Measurements from ENCODE around the gene TUBGCP2. TPM values are rescaled to one million over a fixed set of nuclear protein-coding genes. Genes with fewer than 3 reads are reported as not detected.

The TUBGCP2 gene
- total RNA-seq, 3 donors from 2014 or later, result 48.1 to 63.4 (median 58.8) TPM

DNA sequence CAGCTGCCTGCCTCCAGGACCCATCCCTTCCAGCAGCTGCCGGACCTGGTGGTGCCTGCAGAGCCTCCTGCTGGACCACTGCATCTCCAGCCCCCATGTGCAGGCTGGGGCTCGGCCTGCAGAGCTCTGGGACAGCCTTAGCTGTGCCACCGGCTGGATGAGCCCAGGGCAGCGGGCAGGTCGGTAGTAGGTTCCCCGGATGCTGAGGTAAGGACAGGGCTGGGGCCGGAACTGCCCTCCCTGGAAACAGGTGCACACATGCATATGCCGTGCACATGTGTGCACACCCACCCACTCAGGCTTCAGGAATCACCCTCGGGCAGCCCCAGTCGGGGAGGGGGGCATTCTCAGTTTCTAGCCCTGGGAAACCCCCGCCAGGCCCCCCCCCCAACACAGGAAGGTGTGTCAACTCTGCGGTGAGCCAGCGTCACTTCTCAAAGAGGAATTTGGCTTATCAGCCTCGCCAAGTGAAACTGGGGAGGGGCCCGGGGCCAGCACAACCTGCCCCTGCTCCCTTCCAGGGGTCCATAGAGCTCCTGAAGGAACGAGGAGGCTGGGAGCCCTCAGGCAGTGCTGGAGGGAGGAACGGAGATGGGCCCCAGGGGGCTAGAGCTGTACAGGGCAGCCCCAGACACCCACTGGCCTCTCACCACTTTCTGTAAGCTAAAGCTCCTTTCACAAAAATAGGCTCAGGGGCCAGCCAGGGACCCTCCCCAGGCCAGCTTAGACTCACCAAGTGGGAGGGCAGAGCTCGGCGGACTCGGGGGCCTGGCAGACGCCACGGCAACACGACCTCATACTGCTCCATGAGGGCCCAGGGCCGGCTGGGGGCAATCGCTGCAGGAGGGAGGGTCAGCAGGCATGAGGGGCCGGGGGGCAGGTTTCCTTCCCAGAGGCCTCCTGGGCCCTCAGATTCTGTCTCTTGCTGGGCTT is 33.7 kb downstream of the TUBGCP2 start:
- no peak for TF ChIP-seq CTCF (IDR thresholded peaks at IDR 0.05)
- ATAC-seq (peak; percentile 33), DNase-seq (peak; percentile 44 to 80 (median 55))
- Histone ChIP-seq H3K9me3 (no peaks in the 10 kb centered on the region), H3K36me3 (ENCODE audit: low read depth) (no peaks in the 10 kb centered on the region), H3K4me3 (no peak overlapping the region), H3K4me1 (ENCODE audit: low read depth) (peaks cover 8% of the 10 kb centered on the region)
- intact Hi-C loops (cut with DNase I, micrococcal nuclease), result no loop called here

- Histone ChIP-seq H3K9me3 (no peaks in the 10 kb centered on the region), H3K36me3 (ENCODE audit: low read depth) (no peaks in the 10 kb centered on the region), H3K4me1 (ENCODE audit: low read depth) (peaks cover 8% of the 10 kb centered on the region), H3K4me3 (no peak overlapping the region)
- DNase-seq (no peak), ATAC-seq (no peak)
- intact Hi-C loops (cut with DNase I, micrococcal nuclease), result no loop called here
- no peak for TF ChIP-seq CTCF (IDR thresholded peaks at IDR 0.05)
Observed at GRCh38 chr10:133273534-133274143, 35.0 kb downstream of the TUBGCP2 start.

DNA sequence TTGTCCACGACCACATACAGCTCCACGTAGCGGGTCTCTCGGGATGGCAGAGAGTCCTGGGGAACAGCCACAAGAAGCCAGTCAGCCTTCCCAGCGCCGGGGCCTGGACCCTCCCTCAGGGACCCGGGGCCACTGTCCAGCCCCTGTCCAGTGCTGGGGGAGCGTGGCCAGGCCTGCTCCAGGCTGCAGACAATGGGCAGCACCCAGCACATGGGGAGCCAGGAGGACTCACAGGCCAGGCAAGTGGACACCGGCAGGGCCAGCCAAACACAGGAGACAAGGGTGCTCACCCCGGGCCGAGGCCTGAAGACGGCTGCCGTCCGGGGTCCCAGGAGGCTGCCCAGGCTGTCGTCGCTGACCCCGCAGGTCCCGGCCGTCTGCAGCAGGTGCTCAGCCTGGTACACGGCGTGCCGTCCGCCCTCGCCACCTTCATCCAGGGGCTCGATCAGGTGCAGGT is 35.7 kb downstream of the TUBGCP2 start:
- no peaks in the 10 kb centered on the region for H3K9me3 ChIP-seq
- ATAC-seq (no peak), DNase-seq (no peak)
- TF ChIP-seq CTCF (IDR thresholded peaks at IDR 0.05), result no peak
- H3K36me3 ChIP-seq (ENCODE audit: low read depth), result no peaks in the 10 kb centered on the region
- intact Hi-C loops (cut with DNase I, micrococcal nuclease), result no loop called here
- H3K4me3 ChIP-seq, result no peak overlapping the region
- H3K4me1 ChIP-seq (ENCODE audit: low read depth), result peaks cover 7% of the 10 kb centered on the region

- Histone ChIP-seq H3K4me1 (ENCODE audit: low read depth) (peaks cover 6% of the 10 kb centered on the region), H3K9me3 (no peaks in the 10 kb centered on the region), H3K4me3 (no peak overlapping the region), H3K36me3 (ENCODE audit: low read depth) (no peaks in the 10 kb centered on the region)
- no peak for DNase-seq
- no peak for ATAC-seq
- intact Hi-C loops (cut with DNase I, micrococcal nuclease), result no loop called here
- TF ChIP-seq CTCF (IDR thresholded peaks at IDR 0.05), result no peak
Observed at GRCh38 chr10:133272301-133272963, 36.2 kb downstream of the TUBGCP2 start.

DNA sequence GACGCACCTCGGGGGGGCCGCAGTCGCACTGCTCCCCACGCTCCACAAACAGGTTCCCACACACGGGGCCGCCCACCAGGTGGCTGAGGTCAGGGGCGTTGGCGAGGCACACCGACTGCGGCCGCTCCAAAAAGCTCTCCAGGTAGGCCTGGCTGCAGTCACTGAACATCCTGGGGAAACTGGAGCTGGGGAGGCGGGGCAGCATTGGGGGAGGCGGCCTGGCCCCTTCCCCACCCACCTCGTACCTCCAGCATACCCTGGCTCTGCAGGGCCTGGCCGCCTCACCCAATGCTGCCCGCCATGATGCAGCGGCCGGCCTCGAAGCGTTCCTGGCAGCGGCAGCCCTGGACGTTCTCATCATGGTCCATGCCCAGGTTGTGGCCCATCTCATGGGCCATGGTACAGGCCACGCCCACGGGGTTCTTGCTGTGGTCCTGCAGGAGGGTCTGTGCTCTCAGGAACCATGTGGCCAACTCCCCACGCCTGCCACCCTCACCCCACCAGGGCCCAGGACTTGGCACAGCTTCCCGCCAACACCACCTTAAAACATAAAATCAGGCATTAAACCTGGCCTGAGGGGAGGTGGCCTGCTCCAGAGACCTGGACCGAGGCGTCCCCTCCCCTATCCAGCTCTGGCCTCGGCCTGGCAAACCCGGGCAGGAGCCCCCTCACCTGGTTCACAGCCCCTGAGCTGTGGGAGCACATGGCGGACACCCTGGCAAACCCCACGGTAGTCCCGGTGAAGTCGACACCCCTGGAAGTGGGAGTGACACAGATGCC is 37.0 kb downstream of the TUBGCP2 start:
- H3K4me1 ChIP-seq (ENCODE audit: low read depth), result peaks cover 5% of the 10 kb centered on the region
- intact Hi-C loops (cut with DNase I, micrococcal nuclease), result no loop called here
- no peaks in the 10 kb centered on the region for H3K36me3 ChIP-seq (ENCODE audit: low read depth)
- DNase-seq (no peak), ATAC-seq (no peak)
- TF ChIP-seq CTCF (IDR thresholded peaks at IDR 0.05), result no peak
- H3K9me3 ChIP-seq, result no peaks in the 10 kb centered on the region
- no peak overlapping the region for H3K4me3 ChIP-seq

All from mucosa of descending colon (tissue), 3 donors.